ENCODE results near the gene CYSLTR2. TPM values are rescaled to one million over a fixed set of nuclear protein-coding genes. Genes with fewer than 3 reads are reported as not detected.
A peak's percentile ranks its signal among the peaks of the same experiment; 100 is the strongest.

The CYSLTR2 gene
- total RNA-seq, 4 donors from 2014 or later: 0.80 to 1.2 (median 0.83) TPM; not detected in 1

DNA sequence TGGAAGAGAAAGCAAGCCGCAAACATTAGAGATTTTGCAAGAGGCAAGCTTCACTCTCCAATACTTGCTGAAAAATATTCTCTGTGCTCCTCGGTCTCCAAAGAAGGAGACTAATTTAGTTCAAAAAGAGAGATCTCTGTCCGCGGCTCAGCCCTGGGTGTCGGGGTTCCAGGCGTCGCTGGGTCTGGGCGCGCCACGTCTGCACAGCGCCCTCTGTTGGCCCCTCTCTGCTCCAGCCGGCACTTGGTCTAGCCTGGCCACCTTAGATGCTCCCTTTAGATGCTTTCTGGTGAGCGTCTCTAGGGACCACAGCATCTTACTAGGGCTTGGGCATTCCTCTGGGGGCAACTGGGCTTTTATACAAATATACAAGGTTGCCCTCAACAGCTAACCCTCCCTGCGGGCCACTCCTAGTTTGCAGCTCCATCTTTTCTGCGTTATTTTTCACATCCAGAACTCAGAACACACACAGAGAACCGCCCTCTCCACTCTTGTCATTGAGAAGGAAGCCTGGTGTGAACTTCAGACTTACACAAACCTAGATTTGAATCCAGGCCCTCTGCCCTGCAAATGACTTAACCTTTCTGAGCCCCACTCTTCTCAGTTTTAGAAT lies 78.3 kb downstream of the CYSLTR2 start:
- Histone ChIP-seq H3K36me3 (no peaks in the 10 kb centered on the region), H3K4me3 (peak overlapping the region in 1 of 4 donors; percentile 6), H3K4me1 (peaks cover 0 to 5% (median 0%) of the 10 kb centered on the region in 4 donors), H3K27me3 (no peaks in the 10 kb centered on the region), H3K9me3 (no peaks in the 10 kb centered on the region), H3K27ac (no peak overlapping the region)
- TF ChIP-seq, protein P1, sequence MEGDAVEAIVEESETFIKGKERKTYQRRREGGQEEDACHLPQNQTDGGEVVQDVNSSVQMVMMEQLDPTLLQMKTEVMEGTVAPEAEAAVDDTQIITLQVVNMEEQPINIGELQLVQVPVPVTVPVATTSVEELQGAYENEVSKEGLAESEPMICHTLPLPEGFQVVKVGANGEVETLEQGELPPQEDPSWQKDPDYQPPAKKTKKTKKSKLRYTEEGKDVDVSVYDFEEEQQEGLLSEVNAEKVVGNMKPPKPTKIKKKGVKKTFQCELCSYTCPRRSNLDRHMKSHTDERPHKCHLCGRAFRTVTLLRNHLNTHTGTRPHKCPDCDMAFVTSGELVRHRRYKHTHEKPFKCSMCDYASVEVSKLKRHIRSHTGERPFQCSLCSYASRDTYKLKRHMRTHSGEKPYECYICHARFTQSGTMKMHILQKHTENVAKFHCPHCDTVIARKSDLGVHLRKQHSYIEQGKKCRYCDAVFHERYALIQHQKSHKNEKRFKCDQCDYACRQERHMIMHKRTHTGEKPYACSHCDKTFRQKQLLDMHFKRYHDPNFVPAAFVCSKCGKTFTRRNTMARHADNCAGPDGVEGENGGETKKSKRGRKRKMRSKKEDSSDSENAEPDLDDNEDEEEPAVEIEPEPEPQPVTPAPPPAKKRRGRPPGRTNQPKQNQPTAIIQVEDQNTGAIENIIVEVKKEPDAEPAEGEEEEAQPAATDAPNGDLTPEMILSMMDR (IDR thresholded peaks at IDR 0.05): peak; percentile 22 to 60 (median 48)
- TF ChIP-seq POLR2A (IDR thresholded peaks at IDR 0.05): no peak
- peak; percentile 22 to 62 (median 60) for DNase-seq

DNA sequence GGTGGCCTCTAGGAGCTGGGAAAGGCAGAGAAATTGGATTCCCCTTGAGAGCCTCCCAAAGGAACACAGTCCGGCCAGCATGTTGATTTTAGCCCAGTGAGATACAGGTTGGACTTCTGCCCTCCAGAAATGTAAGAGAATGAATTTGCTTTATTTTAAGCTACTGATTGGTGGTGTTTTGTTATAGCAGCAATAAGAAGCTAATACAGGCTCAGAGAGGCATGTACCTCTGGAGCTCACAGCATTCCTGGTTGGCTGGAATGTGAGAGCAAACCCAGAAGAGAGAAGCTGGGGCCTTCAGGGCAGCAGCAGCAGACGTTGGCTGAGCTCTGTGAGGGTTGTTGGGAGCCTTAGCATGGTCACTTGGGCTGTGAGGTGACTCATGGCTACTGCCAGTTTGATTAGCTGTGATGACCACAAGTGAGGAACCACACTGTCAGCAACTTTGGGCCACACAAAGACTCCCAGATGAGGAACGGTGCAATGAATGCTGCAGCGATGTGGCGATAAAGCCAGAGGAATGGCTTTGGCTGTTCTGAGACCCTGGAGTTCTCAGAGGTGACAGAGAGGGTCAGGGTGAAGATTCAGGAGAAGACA lies 80.1 kb downstream of the CYSLTR2 start:
- Histone ChIP-seq H3K27ac (no peak overlapping the region), H3K27me3 (no peaks in the 10 kb centered on the region), H3K4me3 (no peak overlapping the region), H3K36me3 (no peaks in the 10 kb centered on the region), H3K9me3 (no peaks in the 10 kb centered on the region), H3K4me1 (peaks cover 0 to 5% (median 0%) of the 10 kb centered on the region in 4 donors)
- DNase-seq: no peak
- no peak for TF ChIP-seq POLR2A (IDR thresholded peaks at IDR 0.05)

DNA sequence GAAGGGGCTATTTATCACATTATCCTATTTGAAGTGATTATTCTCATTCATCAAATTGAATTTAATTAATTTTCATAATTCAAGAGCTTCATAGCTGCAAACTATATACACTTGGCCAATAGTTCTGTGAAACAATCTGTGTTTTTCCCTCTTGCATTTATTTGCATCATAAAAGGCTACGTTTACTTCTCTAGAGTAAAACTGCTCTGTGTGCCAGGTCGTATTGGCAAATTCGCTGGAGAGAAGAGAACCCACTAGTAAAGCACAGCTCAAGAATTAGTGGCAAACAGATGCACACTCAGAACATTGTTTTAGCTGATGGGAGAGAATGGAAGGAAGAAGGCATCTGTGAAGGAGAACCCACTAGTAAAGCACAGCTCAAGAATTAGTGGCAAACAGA lies 81.8 kb downstream of the CYSLTR2 start:
- Histone ChIP-seq H3K27ac (no peak overlapping the region), H3K27me3 (no peaks in the 10 kb centered on the region), H3K4me3 (no peak overlapping the region), H3K4me1 (peaks cover 0 to 5% (median 0%) of the 10 kb centered on the region in 4 donors), H3K9me3 (no peaks in the 10 kb centered on the region), H3K36me3 (no peaks in the 10 kb centered on the region)
- TF ChIP-seq POLR2A (IDR thresholded peaks at IDR 0.05): no peak
- TF ChIP-seq, protein P1 (IDR thresholded peaks at IDR 0.05): no peak
- no peak for DNase-seq

DNA sequence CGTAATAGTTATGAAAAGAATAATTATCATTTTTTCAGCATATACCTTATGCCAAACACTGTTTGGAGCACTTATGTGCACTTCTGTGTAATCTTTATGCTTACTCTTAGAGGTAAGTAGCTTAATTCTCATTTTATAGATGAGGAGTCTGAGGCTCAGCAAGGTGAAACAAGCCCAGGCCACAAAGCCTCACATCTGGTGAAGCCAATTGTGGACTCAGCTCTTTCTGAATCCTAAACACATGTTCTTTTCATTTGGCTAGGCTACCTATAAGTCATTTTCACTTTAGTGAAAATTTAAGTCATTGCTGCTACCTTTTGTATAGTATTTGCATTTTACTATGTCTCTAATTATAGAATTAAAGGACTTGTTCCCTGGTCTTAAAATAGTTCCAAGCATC lies 84.0 kb downstream of the CYSLTR2 start:
- DNase-seq: no peak
- Histone ChIP-seq H3K27ac (no peak overlapping the region), H3K4me1 (no peaks in the 10 kb centered on the region), H3K36me3 (no peaks in the 10 kb centered on the region), H3K9me3 (no peaks in the 10 kb centered on the region), H3K4me3 (no peak overlapping the region), H3K27me3 (no peaks in the 10 kb centered on the region)
- no peak for TF ChIP-seq POLR2A (IDR thresholded peaks at IDR 0.05)
- TF ChIP-seq, protein P1 (IDR thresholded peaks at IDR 0.05): no peak

DNA sequence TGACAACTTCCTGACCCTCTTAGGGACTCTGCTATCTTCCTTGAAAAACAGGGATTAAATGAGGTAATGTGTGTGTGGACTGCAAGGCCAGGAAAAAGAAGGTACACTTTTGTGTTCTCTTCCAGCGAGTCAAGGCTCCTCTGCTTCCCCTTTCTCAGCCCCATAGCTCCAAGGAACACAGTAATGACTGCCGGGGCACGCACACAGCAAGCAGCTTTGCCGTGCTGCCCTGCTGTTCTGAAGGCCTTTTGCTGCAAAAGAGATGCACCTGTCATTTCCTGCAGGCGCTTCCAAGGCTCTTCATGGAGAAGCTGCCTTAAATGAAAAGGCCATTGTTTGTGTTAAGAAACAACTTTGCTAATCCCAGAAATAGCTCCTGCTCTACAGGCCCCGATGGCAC lies 84.6 kb downstream of the CYSLTR2 start:
- TF ChIP-seq, protein P1 (IDR thresholded peaks at IDR 0.05): no peak
- no peak for TF ChIP-seq POLR2A (IDR thresholded peaks at IDR 0.05)
- DNase-seq: no peak
- Histone ChIP-seq H3K4me1 (no peaks in the 10 kb centered on the region), H3K36me3 (no peaks in the 10 kb centered on the region), H3K27me3 (no peaks in the 10 kb centered on the region), H3K27ac (no peak overlapping the region), H3K9me3 (no peaks in the 10 kb centered on the region), H3K4me3 (no peak overlapping the region)

DNA sequence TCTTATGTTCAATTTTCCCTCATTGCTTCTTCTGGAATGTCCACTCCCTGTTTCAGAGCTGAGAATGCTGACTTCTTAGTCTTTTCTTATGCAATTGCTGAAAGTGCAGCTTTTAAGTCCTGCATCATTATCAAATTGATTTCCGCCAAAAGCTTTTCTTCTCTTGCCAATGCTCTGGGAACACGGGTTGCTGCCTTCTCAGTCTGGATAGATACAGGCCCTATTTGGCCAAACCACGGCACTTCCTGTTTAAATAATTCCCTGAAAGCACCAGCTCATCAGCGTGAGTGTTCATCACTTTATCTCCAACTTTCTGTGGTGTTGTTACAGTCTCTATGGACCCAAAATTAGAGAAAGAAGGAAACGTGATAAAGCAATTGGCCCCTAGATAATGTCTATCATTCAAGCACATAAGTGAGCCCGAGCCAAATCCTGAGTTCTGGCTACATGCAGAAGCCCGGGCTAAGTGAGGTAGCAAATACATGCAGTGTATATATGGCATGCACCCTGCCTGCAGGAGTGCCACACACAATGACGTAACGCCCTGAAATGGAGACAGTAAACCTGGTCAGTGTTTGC lies 85.7 kb downstream of the CYSLTR2 start:
- no peaks in the 10 kb centered on the region for H3K9me3 ChIP-seq
- no peak overlapping the region for H3K27ac ChIP-seq
- no peak overlapping the region for H3K4me3 ChIP-seq
- DNase-seq: no peak
- no peaks in the 10 kb centered on the region for H3K4me1 ChIP-seq
- TF ChIP-seq, protein P1 (IDR thresholded peaks at IDR 0.05): no peak
- TF ChIP-seq POLR2A (IDR thresholded peaks at IDR 0.05): no peak
- H3K36me3 ChIP-seq: no peaks in the 10 kb centered on the region
- H3K27me3 ChIP-seq: no peaks in the 10 kb centered on the region
